M059J (cell line): Measurements from ENCODE around the gene RASA2. TPM values are rescaled to one million over a fixed set of nuclear protein-coding genes. Genes with fewer than 3 reads are reported as not detected.
"Not testable (repeated sequence)": the region's sequence is repeated elsewhere in the genome, so short reads cannot be mapped to it uniquely, and the experiment has no call there.

Experiments
- DNase-seq: peaks from one replicate; pipeline ENCODE4 v3.0.0-alpha.2; 2012; ENCODE audit warnings: low read depth
- total RNA-seq: library from RNA; depleted of rRNA; stranded (reverse); fragments of >200 nt; shearing (Covaris generic); gene quantifications from 2 replicates; pipeline ENCODE4 v1.2.3, GENCODE V29; 2014

RASA2 gene
- total RNA-seq, 1 experiment from 2014 or later, result 16.4 TPM

- not testable (repeated sequence) for DNase-seq
These were observed 10.8 kb downstream of the RASA2 start for GRCh38 chr3:141497589-141497988.

GRCh38 chr3:141498598-141499223, 11.9 kb downstream of the RASA2 start:
- no peak for DNase-seq

GRCh38 chr3:141499284-141499683, 12.5 kb downstream of the RASA2 start:
- no peak for DNase-seq

- no peak for DNase-seq
These were observed 13.1 kb downstream of the RASA2 start for GRCh38 chr3:141499965-141500364.

- no peak for DNase-seq
These were observed 13.6 kb downstream of the RASA2 start for GRCh38 chr3:141500397-141500796.

GRCh38 chr3:141505166-141505565, 18.3 kb downstream of the RASA2 start:
- DNase-seq, result no peak

- no peak for DNase-seq
These were observed 19.2 kb downstream of the RASA2 start for GRCh38 chr3:141506071-141506470.

GRCh38 chr3:141507392-141508066, 20.7 kb downstream of the RASA2 start:
- no peak for DNase-seq

- no peak for DNase-seq
These were observed 21.2 kb downstream of the RASA2 start for GRCh38 chr3:141508067-141508436.

- no peak for DNase-seq
These were observed 24.5 kb downstream of the RASA2 start for GRCh38 chr3:141511361-141511760.

GRCh38 chr3:141514382-141514781, 27.6 kb downstream of the RASA2 start:
- DNase-seq, result no peak

- no peak for DNase-seq
These were observed 32.8 kb downstream of the RASA2 start for GRCh38 chr3:141519587-141519986.

GRCh38 chr3:141521781-141522180, 35.0 kb downstream of the RASA2 start:
- DNase-seq, result no peak

GRCh38 chr3:141523615-141524375, 37.0 kb downstream of the RASA2 start:
- DNase-seq, result peak; percentile 20

GRCh38 chr3:141524988-141525387, 38.2 kb downstream of the RASA2 start:
- no peak for DNase-seq

GRCh38 chr3:141525814-141526213, 39.0 kb downstream of the RASA2 start:
- no peak for DNase-seq

- no peak for DNase-seq
These were observed 39.9 kb downstream of the RASA2 start for GRCh38 chr3:141526709-141527108.

GRCh38 chr3:141528800-141529199, 42.0 kb downstream of the RASA2 start:
- DNase-seq, result no peak

GRCh38 chr3:141529256-141529655, 42.4 kb downstream of the RASA2 start:
- peak; percentile 24 for DNase-seq

- DNase-seq, result peak; percentile 29
These were observed 43.0 kb downstream of the RASA2 start for GRCh38 chr3:141529717-141530414.

- peak; percentile 89 for DNase-seq
These were observed 43.6 kb downstream of the RASA2 start for GRCh38 chr3:141530415-141530768.

GRCh38 chr3:141532609-141533008, 45.8 kb downstream of the RASA2 start:
- DNase-seq, result no peak
